ENCODE data around the gene MEF2A. TPM values are rescaled to one million over a fixed set of nuclear protein-coding genes. Genes with fewer than 3 reads are reported as not detected.

MEF2A gene
- polyA plus RNA-seq, 4 donors, result 11.2 to 22.6 (median 12.7) TPM

DNA sequence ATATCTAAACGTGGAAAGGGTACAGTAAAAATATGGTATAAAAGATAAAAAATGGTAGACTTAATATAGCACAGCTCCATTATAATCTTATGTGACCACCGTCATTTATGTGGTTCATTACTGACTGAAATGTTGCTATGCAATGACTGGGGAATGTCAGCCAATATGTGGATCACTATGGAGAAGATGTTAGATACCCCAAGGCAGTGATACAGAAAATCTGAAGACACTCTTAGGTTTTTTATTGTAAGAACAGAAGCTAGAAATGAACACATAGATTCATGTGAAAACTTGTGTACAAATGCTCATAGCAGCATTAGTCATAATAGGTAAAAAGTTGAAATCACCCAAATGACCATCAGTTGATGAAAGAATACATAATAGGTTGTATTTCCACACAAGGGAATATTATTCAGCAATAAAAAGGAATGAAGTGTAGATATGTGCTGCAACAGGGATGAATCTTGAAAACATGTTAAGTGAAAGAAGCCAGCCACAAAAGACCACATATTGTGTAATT is 18.4 kb downstream of the MEF2A start:
- Histone ChIP-seq H3K36me3 (ENCODE audit: control insufficient read depth in 3 of 3, insufficient read depth in 2 of 3, low read depth in 1 of 3, low read length in 3 of 3) (no peaks in the 10 kb centered on the region), H3K27me3 (ENCODE audit: control insufficient read depth in 3 of 3, insufficient read depth in 3 of 3, low read length in 3 of 3) (no peaks in the 10 kb centered on the region), H3K4me1 (ENCODE audit: control insufficient read depth in 3 of 3, insufficient read depth in 2 of 3, low read depth in 1 of 3, low read length in 2 of 3) (peaks cover 0 to 4% (median 0%) of the 10 kb centered on the region in 3 donors), H3K27ac (ENCODE audit: low read depth in 1 of 3, low read length in 2 of 3) (no peak overlapping the region), H3K9me3 (ENCODE audit: control insufficient read depth in 2 of 2, insufficient read depth in 1 of 2, low read depth in 1 of 2, low read length in 1 of 2) (peaks cover 0 to 8% of the 10 kb centered on the region in 2 donors), H3K4me3 (ENCODE audit: low read depth in 1 of 3, low read length in 3 of 3) (no peak overlapping the region)
- no peak for FAIRE-seq
- DNase-seq, result no peak
- WGBS, 3 donors, result 93 to 95% (median 93%) methylated on average over 2 of the region's 2 CpGs

DNA sequence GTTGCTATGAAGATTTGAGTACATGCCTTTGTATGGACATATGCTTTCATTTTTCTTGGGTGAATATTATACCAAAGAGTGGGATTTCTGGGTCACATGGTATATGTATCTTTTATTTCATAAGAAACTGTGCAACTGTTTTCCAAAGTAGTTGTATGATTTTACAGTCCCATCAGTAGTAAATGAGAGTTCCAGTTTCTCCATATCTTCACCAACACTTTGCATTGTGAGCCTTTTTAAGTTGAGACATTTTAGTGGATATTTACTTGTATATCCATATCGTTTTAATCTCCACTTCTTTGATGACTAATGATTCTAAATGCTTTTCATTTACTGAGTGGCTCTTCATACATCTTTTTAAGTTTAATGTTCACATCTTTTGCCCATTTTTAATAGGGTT is 20.3 kb downstream of the MEF2A start:
- Histone ChIP-seq H3K27ac (ENCODE audit: low read depth in 1 of 3, low read length in 2 of 3) (no peak overlapping the region), H3K9me3 (ENCODE audit: control insufficient read depth in 2 of 2, insufficient read depth in 1 of 2, low read depth in 1 of 2, low read length in 1 of 2) (peaks cover 0 to 8% of the 10 kb centered on the region in 2 donors), H3K4me3 (ENCODE audit: low read depth in 1 of 3, low read length in 3 of 3) (no peak overlapping the region), H3K4me1 (ENCODE audit: control insufficient read depth in 3 of 3, insufficient read depth in 2 of 3, low read depth in 1 of 3, low read length in 2 of 3) (peaks cover 0 to 4% (median 0%) of the 10 kb centered on the region in 3 donors), H3K27me3 (ENCODE audit: control insufficient read depth in 3 of 3, insufficient read depth in 3 of 3, low read length in 3 of 3) (no peaks in the 10 kb centered on the region), H3K36me3 (ENCODE audit: control insufficient read depth in 3 of 3, insufficient read depth in 2 of 3, low read depth in 1 of 3, low read length in 3 of 3) (no peaks in the 10 kb centered on the region)
- no peak for FAIRE-seq
- DNase-seq, result no peak
- WGBS, 3 donors, result 93 to 100% (median 94%) methylated on average over 1 of the region's 1 CpG

DNA sequence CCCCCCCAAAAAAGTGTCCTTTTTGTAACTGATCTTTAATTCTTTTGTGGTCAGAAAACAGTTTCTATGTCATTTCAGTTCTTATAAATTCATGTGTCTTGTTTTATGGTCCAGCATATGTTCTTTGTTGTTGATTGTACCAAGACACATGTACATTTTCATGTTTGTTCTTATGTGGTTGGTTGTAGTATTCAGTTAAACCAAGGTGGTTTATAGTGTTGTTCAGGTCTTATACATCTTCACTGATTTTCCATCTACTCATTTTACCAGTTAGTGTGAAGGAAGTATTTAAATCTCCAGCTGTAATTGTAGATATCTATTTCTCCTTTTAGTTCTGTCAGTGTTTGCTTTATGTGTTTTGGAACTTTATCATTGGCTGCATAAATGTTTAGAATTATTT is 24.0 kb downstream of the MEF2A start:
- no peak for FAIRE-seq
- Histone ChIP-seq H3K9me3 (ENCODE audit: control insufficient read depth in 2 of 2, insufficient read depth in 1 of 2, low read depth in 1 of 2, low read length in 1 of 2) (peaks cover 0 to 15% of the 10 kb centered on the region in 2 donors), H3K36me3 (ENCODE audit: control insufficient read depth in 3 of 3, insufficient read depth in 2 of 3, low read depth in 1 of 3, low read length in 3 of 3) (peaks cover 0 to 2% (median 0%) of the 10 kb centered on the region in 3 donors), H3K27ac (ENCODE audit: low read depth in 1 of 3, low read length in 2 of 3) (no peak overlapping the region), H3K27me3 (ENCODE audit: control insufficient read depth in 3 of 3, insufficient read depth in 3 of 3, low read length in 3 of 3) (no peaks in the 10 kb centered on the region), H3K4me3 (ENCODE audit: low read depth in 1 of 3, low read length in 3 of 3) (no peak overlapping the region), H3K4me1 (ENCODE audit: control insufficient read depth in 3 of 3, insufficient read depth in 2 of 3, low read depth in 1 of 3, low read length in 2 of 3) (peaks cover 0 to 2% (median 0%) of the 10 kb centered on the region in 3 donors)
- DNase-seq, result no peak

DNA sequence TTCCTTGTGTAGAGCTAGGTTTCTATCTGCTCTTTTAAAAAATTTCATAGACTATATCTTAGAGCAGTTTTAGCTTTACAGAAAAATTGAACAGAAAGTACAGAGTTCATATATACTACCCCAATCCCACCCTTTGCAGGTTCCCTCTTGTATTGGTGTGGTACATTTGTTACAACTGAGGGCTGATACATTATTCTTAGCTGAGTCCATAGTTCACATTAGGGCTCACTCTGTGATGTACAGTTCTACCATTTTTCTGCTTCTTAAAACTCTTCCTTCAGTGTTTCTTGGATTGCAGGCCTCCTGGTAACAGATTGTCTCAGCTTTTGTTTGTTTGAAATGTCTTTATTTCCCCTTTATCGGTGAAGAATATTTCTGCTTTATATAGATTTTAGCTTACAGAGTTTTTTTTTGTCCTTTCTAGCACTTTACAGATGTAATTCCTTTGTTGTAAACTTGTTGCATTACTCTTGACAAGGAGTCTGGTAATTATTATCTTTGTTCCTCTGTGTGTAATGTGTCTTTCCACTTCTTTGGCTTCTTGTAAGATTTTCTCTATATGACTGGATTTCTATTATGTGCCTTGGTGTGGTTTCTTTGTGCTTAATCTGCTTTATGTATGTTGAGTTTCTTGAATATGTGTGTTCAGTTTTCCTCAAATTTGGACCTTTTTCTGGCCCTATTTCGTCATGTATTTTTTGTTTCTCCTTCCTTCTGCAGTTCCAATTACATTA is 25.3 kb downstream of the MEF2A start:
- no peak overlapping the region for H3K27ac ChIP-seq (ENCODE audit: low read depth in 1 of 3, low read length in 2 of 3)
- FAIRE-seq, result no peak
- DNase-seq, result no peak
- 91 to 95% (median 94%) methylated on average over 2 of the region's 2 CpGs for WGBS, 3 donors
- no peaks in the 10 kb centered on the region for H3K27me3 ChIP-seq (ENCODE audit: control insufficient read depth in 3 of 3, insufficient read depth in 3 of 3, low read length in 3 of 3)
- H3K4me1 ChIP-seq (ENCODE audit: control insufficient read depth in 3 of 3, insufficient read depth in 2 of 3, low read depth in 1 of 3, low read length in 2 of 3), result peaks cover 0 to 2% (median 0%) of the 10 kb centered on the region in 3 donors
- no peak overlapping the region for H3K4me3 ChIP-seq (ENCODE audit: low read depth in 1 of 3, low read length in 3 of 3)
- H3K9me3 ChIP-seq (ENCODE audit: control insufficient read depth in 2 of 2, insufficient read depth in 1 of 2, low read depth in 1 of 2, low read length in 1 of 2), result peaks cover 0 to 15% of the 10 kb centered on the region in 2 donors
- H3K36me3 ChIP-seq (ENCODE audit: control insufficient read depth in 3 of 3, insufficient read depth in 2 of 3, low read depth in 1 of 3, low read length in 3 of 3), result peaks cover 0 to 2% (median 0%) of the 10 kb centered on the region in 3 donors

DNA sequence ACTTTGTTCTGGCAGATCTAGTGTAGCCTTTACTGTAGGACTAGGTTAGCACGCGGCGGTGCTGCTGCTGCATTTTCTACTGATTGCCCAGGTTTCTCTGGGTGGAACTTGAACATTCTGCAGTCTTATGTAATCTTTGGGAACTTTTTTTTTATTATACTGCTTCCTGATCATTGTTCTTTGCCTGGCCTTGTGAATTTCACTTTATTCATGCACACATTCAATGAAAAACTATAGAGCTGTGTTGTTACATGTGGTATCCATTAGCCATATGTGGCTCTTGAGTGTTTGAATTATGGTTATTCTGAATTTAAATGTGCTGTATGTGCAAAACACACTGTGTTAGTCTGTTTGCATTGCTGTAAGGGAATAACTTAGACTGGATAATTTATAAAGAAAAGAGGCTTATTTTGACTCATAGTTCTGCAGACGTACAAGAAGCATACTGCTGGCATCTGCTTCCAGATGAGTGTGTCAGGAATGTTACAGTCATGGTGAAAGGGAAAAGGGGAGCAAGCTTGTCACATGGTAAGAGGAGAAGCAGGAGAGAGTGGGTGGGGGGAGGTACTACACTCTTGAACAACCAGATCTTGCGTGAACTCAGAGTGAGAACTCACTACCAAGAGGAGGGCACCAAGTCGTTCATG is 26.5 kb downstream of the MEF2A start:
- Histone ChIP-seq H3K27ac (ENCODE audit: low read depth in 1 of 3, low read length in 2 of 3) (no peak overlapping the region), H3K27me3 (ENCODE audit: control insufficient read depth in 3 of 3, insufficient read depth in 3 of 3, low read length in 3 of 3) (no peaks in the 10 kb centered on the region), H3K4me1 (ENCODE audit: control insufficient read depth in 3 of 3, insufficient read depth in 2 of 3, low read depth in 1 of 3, low read length in 2 of 3) (peaks cover 0 to 2% (median 0%) of the 10 kb centered on the region in 3 donors), H3K9me3 (ENCODE audit: control insufficient read depth in 2 of 2, insufficient read depth in 1 of 2, low read depth in 1 of 2, low read length in 1 of 2) (peaks cover 0 to 21% of the 10 kb centered on the region in 2 donors), H3K36me3 (ENCODE audit: control insufficient read depth in 3 of 3, insufficient read depth in 2 of 3, low read depth in 1 of 3, low read length in 3 of 3) (peaks cover 0 to 2% (median 0%) of the 10 kb centered on the region in 3 donors), H3K4me3 (ENCODE audit: low read depth in 1 of 3, low read length in 3 of 3) (no peak overlapping the region)
- no peak for FAIRE-seq
- DNase-seq, result peak in 1 of 2 donors; percentile 20
- 82 to 92% (median 92%) methylated on average over 6 of the region's 6 CpGs for WGBS, 3 donors

DNA sequence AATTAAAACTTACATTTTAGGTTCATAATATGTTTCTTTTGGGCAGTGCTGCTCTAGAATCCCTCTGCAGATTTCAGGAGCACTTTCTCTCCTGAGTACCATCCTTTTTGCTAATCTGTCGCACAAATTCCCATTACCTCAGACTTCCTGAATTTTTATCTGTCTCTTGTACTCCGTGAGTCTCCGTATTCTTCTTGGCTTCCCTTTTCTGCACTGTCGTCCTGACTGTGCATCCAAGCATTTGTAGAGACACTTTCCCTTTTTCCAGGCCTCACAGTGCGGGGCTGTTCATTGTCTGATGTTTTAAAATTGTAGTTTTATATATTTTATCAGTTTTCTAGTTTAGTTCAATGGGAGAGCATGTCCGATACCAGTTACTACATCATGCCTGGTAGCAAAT is 27.3 kb downstream of the MEF2A start:
- WGBS, 3 donors, result 72 to 93% (median 91%) methylated on average over 6 of the region's 6 CpGs
- H3K27ac ChIP-seq (ENCODE audit: low read depth in 1 of 3, low read length in 2 of 3), result no peak overlapping the region
- no peak overlapping the region for H3K4me3 ChIP-seq (ENCODE audit: low read depth in 1 of 3, low read length in 3 of 3)
- peaks cover 0 to 19% of the 10 kb centered on the region in 2 donors for H3K9me3 ChIP-seq (ENCODE audit: control insufficient read depth in 2 of 2, insufficient read depth in 1 of 2, low read depth in 1 of 2, low read length in 1 of 2)
- peaks cover 0 to 2% (median 0%) of the 10 kb centered on the region in 3 donors for H3K4me1 ChIP-seq (ENCODE audit: control insufficient read depth in 3 of 3, insufficient read depth in 2 of 3, low read depth in 1 of 3, low read length in 2 of 3)
- no peak for DNase-seq
- no peak for FAIRE-seq
- no peaks in the 10 kb centered on the region for H3K27me3 ChIP-seq (ENCODE audit: control insufficient read depth in 3 of 3, insufficient read depth in 3 of 3, low read length in 3 of 3)
- peaks cover 0 to 2% (median 0%) of the 10 kb centered on the region in 3 donors for H3K36me3 ChIP-seq (ENCODE audit: control insufficient read depth in 3 of 3, insufficient read depth in 2 of 3, low read depth in 1 of 3, low read length in 3 of 3)

DNA sequence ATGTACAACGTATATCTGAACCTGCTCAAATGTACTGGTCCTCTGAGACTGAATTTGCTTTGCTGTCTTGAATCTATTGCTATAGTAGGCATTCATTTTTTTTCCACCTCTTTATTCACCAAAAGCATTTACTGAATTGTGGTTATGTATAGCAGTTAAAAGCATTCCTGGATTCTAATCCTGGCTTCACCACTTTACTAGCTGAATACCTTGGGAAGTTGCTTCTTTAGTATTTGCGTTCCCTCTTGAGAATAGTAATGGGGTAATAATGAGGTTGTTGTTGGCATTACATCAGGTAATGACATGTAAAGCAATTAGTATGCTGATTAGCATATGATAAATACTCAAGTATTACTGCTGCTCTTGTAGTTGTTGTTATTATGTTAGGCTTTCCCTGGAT is 29.1 kb downstream of the MEF2A start:
- Histone ChIP-seq H3K4me1 (ENCODE audit: control insufficient read depth in 3 of 3, insufficient read depth in 2 of 3, low read depth in 1 of 3, low read length in 2 of 3) (peaks cover 0 to 2% (median 0%) of the 10 kb centered on the region in 3 donors), H3K9me3 (ENCODE audit: control insufficient read depth in 2 of 2, insufficient read depth in 1 of 2, low read depth in 1 of 2, low read length in 1 of 2) (peaks cover 0 to 13% of the 10 kb centered on the region in 2 donors), H3K27ac (ENCODE audit: low read depth in 1 of 3, low read length in 2 of 3) (no peak overlapping the region), H3K27me3 (ENCODE audit: control insufficient read depth in 3 of 3, insufficient read depth in 3 of 3, low read length in 3 of 3) (no peaks in the 10 kb centered on the region), H3K4me3 (ENCODE audit: low read depth in 1 of 3, low read length in 3 of 3) (no peak overlapping the region), H3K36me3 (ENCODE audit: control insufficient read depth in 3 of 3, insufficient read depth in 2 of 3, low read depth in 1 of 3, low read length in 3 of 3) (peaks cover 0 to 2% (median 0%) of the 10 kb centered on the region in 3 donors)
- 93 to 98% (median 97%) methylated on average over 2 of the region's 2 CpGs for WGBS, 3 donors
- FAIRE-seq (no peak), DNase-seq (no peak)

DNA sequence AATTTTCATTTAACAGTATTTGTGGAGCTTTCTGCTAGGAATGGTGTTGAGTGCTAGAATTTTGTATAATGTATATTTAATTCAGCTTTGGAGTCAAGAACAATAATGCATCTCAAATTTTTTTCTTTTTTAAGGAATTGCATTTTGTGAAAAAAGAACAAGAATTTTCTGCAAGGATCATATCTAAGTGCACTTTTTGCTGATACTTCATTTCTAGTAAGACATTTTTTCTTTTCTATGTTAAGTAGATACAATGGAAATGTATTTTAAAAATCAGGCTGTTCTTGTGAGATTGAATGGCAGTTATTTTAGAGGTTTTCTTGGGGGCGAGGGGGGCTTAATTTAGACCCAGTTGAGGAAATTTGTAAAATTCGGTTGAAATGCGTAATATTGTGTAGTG is 32.5 kb downstream of the MEF2A start:
- H3K9me3 ChIP-seq (ENCODE audit: control insufficient read depth in 2 of 2, insufficient read depth in 1 of 2, low read depth in 1 of 2, low read length in 1 of 2), result peaks cover 0 to 11% of the 10 kb centered on the region in 2 donors
- no peak overlapping the region for H3K27ac ChIP-seq (ENCODE audit: low read depth in 1 of 3, low read length in 2 of 3)
- no peaks in the 10 kb centered on the region for H3K27me3 ChIP-seq (ENCODE audit: control insufficient read depth in 3 of 3, insufficient read depth in 3 of 3, low read length in 3 of 3)
- FAIRE-seq (no peak), DNase-seq (no peak)
- no peak overlapping the region for H3K4me3 ChIP-seq (ENCODE audit: low read depth in 1 of 3, low read length in 3 of 3)
- H3K4me1 ChIP-seq (ENCODE audit: control insufficient read depth in 3 of 3, insufficient read depth in 2 of 3, low read depth in 1 of 3, low read length in 2 of 3), result peaks cover 0 to 2% (median 0%) of the 10 kb centered on the region in 3 donors
- 98 to 99% (median 98%) methylated on average over 3 of the region's 3 CpGs for WGBS, 3 donors
- peaks cover 0 to 8% (median 2%) of the 10 kb centered on the region in 3 donors for H3K36me3 ChIP-seq (ENCODE audit: control insufficient read depth in 3 of 3, insufficient read depth in 2 of 3, low read depth in 1 of 3, low read length in 3 of 3)

Data from small intestine (tissue), 7 donors.